HG02884 (cell line): Measurements from ENCODE around the gene CCDC169.
"Not testable (repeated sequence)": the region's sequence is repeated elsewhere in the genome, so short reads cannot be mapped to it uniquely, and the experiment has no call there.

Experiments used
- ATAC-seq: cut with Tn5 transposase; IDR thresholded peaks from one replicate; pipeline ENCODE4 v1.9.1; 2021; ENCODE audit warnings: mild to moderate bottlenecking, moderate library complexity; ENCODE audit not compliant: unreplicated experiment

The CCDC169 gene

DNA sequence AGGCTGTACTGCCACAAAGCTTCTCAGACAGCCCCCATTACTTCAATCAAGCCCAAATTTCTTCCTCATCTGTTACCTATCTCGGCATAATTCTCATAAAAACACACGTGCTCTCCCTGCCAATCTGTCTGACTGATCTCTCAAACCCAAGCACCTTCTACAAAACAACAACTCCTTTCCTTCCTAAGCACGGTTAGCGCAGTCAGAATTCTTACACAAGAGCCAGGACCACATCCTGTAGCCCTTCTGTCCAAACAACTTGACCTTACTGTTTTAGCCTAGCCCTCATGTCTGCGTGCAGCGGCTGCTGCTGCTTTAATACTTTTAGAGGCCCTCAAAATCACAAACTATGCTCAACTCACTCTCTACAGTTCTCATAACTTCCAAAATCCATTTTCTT lies 22.2 kb upstream of the CCDC169 start:
- not testable (repeated sequence) for ATAC-seq

DNA sequence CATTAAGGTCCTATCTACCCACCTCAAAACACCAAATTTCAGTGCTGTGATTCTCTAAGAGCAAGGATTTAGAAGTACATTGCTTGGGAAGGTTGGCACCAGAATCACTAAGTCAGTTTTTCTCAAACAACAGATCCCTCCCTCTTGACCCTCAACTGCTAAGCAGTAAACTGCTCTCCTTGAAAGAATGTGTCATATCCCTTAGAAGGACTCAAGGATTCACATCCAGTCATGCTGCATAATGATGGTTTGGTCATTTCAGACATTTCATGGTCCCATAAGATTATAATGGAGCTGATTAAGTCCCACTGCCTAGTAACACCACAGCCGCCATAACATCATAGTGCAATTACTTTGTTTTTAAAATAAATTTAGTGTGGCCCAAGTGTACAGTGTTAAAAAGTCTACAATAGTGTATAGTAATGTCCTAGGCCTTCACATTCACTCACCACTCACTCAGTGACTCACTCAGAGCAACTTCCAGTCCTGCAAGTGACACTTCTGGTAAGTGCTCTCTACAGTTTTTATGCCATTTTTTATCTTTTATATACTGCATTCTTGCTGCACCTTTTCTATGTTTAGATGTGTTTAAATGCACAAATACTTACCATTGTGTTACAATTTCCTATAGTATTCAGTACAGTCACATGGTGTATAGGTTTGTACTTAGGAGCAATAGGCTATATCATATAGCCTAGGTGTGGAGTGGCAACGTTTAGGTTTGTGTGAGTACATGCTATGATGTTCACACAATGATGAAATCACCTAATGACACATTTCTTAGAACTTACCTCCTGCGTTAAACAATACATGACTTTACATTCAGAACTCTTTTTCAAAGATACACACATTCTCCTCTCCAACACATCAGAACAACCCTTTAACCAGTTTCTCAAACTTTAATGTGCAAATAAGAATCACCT lies 15.7 kb upstream of the CCDC169 start:
- no peak for ATAC-seq

DNA sequence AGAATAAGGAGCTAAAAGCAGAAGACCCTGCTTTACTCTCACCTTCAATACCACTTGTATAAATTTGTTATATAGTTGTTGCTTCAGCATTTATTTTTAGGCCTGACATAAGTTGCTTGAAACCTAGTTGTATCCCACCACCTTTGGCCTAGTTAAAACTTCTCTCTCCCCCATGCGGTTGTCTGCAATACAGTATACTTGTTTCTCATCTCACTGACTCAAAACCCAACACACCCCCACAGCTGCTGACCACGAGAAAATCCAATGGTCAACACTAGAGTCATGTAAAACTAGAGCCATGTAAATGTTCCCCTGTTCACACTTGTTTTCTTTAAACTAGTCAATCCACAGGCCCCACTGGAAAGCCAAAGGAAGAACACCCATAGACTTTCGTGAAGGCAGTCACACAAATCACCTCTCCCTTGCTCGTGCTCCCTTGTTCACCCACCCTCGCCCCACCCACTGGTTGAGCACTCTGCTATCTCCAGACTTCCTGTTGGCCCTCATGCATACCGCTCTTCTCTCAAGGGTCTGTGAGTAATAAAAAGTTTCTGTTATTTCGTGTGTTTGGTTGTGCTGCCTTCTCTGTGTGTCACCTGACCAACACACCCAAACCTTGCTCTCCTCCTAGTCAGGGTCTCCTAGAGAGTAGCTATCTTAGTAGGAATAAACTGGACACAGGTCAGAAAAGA lies 12.9 kb upstream of the CCDC169 start:
- no peak for ATAC-seq

DNA sequence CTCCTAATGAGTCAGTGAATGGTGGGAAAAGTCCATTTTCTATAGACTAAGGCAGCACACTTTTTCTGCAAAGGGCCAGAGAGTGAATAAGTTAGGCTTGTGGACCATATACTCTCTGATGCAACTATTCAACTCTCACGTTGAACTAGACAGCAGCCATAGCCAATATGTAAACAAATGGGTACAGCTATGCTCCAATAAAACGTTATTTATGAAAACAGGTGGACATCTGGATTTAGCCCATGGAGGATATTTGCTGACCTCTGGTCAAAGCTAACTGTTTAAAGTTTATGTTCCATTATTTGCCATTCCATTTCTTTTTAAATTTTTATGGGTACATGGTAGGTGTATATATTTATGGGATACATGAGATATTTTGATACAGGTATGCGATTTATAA lies 4.7 kb upstream of the CCDC169 start:
- no peak for ATAC-seq

DNA sequence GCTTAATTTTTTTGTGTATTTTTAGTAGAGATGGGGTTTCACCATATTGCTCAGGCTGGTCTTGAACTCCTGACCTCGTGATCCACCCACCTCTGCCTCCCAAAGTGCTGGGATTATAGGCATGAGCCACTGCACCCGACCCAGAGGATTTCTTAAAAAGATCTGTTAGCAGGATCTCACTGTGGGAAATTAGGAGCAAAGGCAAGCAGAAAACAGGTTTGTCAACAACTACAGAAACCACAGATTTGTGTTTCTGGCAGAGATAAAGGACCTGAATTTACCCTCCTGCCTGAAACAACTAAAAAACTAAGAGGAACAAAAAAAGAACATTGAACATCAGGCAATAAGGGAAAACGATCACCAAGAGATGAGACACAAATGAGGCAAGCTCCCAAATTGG lies 1.9 kb upstream of the CCDC169 start:
- ATAC-seq: not testable (repeated sequence)

DNA sequence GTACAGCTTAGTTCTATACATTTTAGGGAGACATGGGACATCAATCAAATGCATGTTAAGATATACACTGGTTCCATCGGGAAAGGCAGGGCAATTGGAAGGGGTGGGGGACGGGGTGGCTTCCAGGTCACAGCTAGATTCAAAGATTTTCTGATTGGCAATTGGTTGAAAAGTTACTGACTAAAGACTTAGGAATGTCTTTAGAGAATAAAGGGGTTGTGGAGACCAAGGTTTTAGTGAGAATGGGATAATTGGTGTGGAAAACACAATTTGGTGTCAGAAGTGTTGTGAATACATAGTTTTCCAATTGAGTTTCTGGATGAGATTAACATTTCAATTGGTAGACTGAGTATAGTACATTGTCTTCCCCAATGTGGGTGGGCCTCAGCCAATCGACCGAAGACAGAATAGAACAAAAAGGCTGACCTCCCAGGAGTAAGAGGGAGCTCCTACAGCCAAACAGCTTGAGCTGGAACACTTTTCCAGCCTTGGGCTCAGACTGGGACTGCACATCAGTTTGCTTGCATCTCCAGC lies 988 bp upstream of the CCDC169 start:
- ATAC-seq: no peak

DNA sequence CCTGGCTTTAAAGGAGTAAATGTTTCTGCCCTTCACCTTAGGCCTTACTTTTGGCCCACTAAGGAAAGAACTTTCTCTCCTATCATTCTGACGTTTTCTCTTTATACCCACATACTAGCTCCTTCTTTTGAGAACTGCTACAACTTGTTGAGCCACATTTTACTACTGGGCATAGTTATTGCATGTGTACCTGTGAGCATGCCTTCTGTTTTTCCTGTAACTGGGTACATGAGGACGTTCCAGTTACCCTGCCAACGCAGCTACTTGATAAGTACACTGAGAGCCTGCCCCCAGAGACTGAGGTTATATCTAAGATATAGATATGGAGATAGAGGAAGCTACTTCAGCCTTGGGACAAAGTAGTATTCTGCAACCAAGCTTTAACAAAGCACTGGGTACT lies 3.5 kb downstream of the CCDC169 start:
- ATAC-seq: no peak

DNA sequence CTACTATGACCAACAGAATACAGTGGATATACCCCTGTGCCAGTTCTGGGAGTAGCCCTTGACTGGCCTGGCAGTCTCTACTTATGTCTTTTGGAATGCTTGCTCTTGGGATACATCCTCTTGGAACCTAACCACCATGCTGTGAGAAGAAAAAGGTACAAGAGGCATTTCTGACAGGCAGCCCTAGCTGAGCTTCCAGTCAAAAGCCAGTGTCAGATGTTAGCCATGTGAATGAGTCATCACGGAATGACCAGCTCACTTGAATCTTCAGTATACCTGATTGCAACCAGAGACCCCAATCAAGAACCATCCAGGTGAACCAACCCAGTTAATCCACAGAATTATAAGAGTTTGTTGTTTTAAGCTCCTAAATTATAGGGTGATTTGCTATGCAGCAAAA lies 4.1 kb downstream of the CCDC169 start:
- ATAC-seq: no peak

DNA sequence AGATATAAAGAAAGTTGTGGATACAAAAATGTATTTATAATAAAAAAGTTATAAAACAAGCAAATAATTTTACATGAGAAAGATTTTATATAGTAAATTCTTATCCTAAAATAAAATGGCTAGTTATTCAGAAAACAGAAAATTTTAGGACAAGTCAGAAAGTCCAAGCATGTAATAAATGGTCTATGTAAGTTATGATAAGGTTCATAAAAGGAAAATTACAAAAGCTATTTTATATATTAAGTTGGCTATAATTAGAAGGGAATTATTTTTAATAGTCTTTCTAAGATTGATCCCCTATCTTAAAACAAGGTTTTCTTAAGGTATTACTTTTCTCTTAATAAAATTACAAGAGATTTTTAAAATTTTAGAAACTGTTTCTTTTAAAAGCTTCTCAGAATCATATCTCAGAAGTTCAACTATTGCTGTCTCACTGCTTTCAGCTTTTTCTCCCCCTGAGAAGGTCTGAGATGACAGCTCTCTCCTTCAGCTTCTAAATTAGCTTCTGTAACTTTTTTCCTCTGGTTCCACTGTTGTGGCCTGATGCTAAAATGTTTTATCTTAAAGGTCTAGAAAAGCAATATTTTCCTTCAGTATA lies 8.7 kb downstream of the CCDC169 start:
- ATAC-seq: no peak

DNA sequence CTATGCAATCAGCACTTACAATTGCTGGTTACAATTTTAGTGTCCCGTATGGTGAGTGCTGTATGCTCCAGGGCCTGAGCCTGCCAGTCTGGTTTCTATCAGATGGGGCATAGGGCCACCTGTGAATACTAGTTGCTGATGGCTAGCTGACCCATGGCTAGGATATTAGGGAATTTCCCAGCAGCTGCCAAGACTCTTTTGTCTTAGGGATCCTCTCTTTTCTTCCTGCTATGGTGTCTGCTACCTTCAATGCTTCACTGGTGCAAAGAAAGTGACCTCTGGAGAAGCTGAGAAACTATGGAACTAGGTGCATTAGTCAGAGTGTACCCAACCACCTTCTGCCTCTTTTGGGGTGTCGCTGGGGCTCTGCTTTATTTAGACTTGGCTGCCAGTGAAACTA lies 11.6 kb downstream of the CCDC169 start:
- no peak for ATAC-seq

DNA sequence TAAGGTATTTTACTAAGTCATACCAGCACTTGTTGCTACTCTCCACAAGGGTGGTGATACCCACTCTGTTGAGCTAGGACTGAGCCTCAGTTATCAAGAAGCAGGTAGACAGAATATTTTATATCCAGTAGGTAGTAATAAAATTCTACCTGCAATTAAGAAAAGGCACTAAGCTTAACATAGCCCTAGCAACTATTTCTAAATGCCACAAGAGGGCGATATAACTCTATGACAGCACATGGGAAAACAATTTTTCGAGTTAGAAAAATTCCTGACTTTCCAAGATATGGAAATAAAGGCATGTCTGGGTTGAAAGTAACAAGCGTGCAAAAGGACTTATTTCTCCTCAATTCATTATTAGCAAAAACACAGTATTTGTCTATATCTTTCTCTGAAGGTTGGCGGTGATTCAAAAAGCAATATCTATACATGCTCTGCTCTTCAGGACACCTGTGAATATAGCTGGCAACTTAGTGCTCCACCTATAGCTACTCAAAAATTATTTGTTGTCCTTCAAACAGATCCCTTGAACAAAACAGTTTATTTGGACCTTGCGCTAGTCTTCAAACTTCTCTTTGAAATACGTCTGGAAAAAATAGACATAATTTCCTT lies 14.7 kb downstream of the CCDC169 start:
- no peak for ATAC-seq

DNA sequence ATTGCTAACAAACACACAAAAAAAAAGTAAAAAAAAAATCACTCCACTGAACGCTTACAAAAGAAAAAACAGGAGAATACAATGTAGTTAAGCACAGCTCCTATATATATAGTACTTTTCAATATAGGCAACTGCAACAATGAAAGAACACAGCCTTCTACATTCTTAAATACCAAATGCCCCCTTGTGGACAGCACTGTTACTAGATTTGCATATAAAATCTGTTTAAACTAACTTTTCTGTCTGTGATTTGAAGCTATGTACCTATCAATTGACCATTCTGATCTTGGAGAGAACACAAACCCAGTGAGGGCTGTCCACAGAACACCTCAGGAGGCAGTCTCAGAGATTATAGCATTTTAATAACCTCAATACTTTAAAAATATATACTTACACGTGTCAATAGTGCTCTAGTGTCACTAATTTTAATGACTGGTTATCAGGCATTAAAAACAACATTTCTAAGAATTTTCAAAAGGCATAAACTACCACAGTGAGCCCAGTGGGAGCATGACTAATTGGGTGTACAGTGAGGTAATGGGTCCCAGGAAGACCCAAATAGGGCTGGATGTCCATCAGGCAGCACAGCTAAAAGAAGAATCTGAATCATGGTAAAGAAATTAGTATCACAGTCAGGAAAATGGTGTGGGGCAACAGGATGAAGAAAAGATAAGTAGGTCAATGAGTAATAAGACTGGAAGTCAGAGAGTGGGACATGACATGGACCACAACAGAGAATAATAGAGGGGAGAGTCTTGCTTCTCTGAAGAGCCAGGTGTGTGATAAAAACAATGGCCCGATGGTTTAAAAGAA lies 22.2 kb downstream of the CCDC169 start:
- no peak for ATAC-seq

DNA sequence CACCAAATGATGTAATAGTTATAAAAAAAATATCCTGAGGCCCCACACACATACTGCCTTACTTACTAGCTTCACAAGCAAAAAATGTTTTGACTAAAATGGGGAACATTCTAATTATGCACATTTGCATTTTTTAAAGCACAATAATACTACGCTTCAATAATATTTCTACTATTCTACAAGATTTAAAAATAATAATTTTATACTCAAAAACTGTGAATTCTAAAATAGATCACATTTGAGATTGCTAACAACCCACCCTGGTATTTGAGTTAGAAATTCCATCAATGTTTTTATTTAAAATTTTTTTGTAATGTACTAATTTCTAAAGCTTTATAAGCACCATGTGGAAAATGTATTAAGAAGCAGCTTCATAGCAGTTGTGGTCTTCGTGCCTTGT lies 24.2 kb downstream of the CCDC169 start:
- ATAC-seq: no peak

DNA sequence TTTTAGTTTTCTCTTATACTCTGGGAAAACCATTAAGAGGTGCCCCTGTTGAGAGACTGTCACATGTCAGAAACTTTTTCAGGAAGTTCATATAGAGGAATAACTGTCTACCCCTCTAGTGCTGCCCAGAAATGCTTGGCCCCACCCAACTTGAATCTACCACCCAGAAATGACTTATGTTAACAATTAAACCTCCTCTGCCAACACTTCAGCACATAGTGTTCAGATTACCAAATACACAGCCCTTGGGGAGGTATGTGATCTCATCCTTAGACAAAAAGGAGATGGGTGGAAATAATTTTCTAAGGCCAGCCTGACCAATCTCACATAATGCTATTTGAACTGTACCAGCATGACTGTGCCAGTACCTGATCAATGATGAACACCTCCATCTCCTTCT lies 35.6 kb downstream of the CCDC169 start:
- ATAC-seq: no peak

DNA sequence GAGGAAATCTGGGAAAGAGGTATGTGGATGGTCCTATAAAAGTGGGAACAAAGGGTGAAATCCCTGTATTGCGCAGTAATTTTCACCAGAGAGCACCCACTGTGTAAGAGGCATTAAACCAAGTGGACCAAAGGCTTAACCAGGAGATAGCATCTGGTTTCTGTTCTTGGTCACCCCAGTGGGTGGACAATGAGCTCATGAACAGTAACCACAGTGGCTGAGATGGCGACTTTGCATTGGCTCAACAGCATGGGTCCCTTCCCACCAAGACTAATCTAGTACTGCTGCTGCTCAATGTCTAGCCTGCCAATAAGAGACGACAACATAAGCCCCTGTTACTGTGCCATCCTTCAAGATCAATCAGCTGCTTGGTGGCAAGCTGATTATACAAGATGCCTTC lies 36.6 kb downstream of the CCDC169 start:
- no peak for ATAC-seq

DNA sequence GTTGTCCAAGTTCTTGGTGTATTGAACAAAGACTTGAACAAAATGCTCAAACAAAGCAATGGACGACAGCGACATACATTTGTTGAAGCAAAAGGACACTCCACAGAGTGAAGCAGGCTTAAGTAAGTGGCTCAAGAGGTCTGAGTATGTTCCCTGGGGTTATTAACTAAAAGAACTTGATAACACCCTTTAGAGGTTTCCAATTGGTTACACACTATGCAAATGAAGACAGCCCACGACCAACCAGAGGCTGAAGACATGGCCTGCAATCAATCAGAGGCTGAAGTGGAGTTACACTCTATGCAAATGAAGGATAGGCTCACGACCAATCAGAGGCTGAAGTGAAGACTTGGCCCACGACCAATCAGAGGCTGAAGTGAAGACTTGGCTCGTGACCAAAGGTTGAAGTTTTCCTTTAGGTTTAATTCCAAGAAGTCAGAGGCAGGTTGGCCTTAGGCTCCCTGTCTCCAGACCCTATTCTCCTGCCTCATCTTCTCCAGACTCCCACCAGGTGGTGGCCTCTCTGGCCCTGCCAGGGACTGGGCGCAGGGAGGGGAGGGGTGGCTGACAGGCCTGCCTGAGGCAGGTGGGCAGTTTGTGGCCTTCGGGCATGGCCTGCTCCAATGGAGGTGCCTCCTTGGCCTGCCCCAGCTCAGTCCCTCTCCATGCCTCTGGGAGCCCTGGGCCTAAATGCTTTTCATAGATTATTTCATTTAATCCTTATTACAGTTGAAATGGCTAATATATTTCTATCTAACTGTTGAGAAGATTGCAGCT lies 38.1 kb downstream of the CCDC169 start:
- no peak for ATAC-seq

DNA sequence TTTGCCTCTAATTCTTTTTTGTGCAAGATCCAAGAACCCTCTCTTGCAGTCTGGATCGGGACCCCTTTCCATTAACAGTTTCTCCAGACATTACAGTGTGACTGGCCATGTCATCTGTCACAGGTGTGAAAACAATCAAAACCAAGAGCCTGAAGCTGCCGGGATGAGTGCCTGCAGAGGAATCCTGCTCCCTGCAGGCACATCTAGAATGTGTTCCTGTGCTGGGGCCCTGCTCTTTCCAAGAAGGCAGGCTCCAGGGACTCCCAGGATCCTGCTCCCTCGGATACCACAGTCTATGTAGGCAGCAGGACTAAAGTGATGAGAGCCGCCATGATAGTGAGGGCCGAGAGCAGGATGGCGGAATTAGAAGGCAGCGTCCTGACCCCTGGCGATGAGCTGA lies 38.8 kb downstream of the CCDC169 start:
- ATAC-seq: no peak

DNA sequence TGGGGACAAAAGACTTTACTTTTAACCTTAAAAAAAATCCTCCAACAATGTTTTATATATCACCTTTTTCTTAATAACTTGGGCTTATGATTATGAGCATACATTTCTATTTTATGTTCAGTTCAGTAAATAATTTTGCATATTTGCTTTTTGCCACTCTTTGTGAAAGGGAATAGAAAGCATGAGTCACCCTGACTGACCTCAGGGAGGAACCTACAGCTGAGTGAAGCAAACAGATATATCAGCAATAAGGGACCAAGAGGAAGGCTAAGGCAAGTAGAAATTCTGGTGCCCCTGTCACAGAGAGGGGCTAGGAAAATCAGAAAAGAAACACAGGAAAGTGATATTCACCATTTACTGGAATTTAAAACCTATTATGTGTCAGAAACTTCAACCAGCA lies 46.1 kb downstream of the CCDC169 start:
- ATAC-seq: no peak

DNA sequence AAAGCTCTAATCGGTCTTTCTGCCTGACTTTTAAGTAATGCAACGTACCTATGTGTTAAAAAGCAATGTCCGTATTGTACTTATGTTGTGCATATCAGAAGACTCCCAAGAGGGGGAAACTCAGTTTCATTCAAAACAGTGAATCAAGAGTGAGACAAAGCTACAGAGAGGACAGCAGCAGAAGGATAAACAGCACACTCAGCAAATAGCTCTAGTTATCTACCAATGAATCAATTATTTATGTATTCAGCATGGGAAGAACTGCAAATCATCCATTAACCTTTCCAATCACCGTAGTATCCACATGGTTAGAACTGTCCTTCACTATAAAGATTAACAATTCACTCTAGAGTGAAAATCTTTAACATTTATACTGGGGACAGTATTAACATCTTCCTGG lies 46.6 kb downstream of the CCDC169 start:
- no peak for ATAC-seq

DNA sequence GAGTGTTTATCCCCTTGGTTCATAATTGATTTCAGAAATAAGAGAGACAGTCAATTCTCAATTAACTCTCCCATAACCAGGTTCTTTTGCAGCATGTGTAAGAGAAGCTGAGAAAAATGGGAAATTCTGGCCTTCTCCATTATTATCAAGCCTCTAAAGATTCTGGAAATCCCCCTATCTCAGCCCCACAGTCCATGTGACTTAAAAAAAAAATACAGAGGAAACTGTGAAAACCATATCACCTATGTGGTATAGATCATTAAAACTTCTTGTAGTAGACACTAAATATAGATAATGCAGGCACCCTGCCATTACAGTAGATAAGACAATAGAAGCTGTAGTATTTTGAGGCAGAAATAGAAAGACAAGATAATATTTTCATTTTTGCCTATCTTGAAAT lies 48.9 kb downstream of the CCDC169 start:
- no peak for ATAC-seq
